ENCODE measurements around the gene CROT.

CROT gene

DNA sequence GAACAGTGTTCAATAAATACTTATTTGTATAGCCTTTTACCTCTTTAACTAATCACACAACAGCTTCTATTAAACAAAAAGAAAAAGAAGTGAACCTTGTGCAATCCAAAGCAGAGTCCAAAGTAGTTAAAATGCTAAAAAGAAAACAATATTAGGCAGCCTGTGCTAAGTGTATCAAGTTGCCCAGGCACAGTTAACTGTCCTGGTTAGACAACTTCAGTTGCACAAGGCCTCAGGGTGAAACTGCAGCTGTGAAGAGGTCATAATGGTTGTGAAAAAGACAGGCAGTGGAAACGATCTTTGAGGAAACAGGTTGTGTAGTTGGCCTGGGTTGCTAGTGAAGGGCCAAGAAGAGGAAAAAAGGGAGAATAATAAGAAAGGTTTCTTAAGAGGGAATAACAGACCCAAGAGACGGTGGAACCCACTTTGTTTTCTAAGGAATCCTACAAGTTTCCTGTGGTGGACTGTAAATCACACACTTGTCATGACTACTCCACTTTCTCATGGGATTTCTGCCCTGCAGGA lies 6.0 kb upstream of the CROT start:
- no peak overlapping the region for H3K27ac ChIP-seq
- DNase-seq (ENCODE audit: low read depth, low spot score): no peak

DNA sequence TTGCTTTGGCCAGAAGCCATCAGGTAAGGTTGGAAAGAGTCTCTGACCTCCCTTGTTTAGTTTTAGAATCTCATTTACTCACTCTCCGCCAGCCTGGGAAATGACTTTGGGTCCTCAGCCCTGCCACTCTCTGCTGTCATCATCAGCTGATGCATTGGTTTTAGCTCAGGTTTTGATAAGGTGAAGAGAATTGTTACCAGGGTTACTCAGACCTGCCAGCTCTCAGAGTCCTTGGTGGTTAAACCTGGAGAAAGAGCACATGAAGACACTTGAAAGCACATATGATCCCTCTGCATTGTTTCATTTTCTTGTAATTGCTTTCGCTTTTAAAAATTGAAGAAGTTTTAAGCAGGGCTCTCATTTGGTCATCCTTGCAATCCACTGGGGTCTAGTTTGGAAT lies 4.0 kb upstream of the CROT start:
- H3K27ac ChIP-seq: no peak overlapping the region
- no peak for DNase-seq (ENCODE audit: low read depth, low spot score)

GRCh38 chr7:87342231-87342630 lies 3.2 kb upstream of the CROT start:
- DNase-seq (ENCODE audit: low read depth, low spot score): no peak
- no peak overlapping the region for H3K27ac ChIP-seq

DNA sequence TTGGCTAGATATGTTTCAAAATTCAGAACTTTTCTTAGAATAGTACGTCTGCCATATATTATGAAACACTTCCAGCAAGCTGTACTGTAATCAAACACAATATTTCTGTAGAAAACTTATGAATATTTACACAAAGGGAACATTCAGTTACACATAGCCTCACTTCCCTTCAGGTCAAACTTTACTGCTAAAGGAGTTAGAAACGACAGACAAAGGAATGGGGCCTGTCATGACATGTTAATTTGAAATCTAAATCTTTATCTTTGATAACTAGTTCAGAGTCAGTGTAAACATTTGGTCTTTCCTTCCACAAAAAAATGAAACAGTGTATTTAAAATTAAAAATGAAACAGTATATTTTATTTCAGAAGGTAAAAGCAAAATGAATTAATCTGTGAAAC lies 1.0 kb upstream of the CROT start:
- H3K27ac ChIP-seq: peak overlapping the region; percentile 82
- no peak for DNase-seq (ENCODE audit: low read depth, low spot score)

DNA sequence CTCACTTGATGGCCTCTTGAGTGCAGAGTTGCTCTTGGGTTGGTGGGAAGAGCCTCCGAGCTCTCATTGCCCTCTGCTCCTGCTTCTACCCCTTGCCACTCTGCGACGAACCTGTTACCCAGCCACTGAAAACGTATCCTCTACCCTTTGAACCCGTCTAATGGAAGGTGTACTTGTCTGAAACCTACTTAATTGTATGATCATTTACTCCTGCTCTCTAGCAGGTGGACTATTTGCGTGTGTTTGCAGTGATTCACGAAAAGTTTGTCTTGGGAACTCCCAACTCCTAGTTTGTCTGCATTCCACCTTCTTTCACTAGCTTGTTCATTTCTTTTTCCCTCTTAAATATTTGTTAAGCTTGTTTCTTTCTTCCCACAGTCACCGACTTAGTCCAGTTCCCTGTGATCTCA lies 503 bp downstream of the CROT start:
- no peak for DNase-seq (ENCODE audit: low read depth, low spot score)
- H3K27ac ChIP-seq: peak overlapping the region; percentile 82

DNA sequence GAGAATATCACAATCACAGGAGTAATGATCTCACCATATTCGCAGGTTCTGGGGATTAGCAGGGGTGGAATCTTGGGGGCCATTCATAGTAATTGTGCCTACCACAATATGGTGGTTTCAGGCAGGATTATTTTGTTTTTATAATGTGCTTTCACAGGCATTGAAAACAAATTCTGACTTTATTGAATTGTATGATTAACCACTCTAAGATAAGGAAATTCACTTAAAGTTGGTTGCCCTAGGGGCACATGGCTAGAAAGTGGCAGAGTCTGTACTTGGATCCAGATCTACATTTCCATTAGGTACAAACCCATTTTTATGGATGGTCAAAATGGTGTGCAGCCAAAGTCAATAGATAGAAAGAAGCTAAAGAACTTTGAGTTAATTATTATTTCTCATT lies 1.7 kb downstream of the CROT start:
- no peak overlapping the region for H3K27ac ChIP-seq
- DNase-seq (ENCODE audit: low read depth, low spot score): no peak

DNA sequence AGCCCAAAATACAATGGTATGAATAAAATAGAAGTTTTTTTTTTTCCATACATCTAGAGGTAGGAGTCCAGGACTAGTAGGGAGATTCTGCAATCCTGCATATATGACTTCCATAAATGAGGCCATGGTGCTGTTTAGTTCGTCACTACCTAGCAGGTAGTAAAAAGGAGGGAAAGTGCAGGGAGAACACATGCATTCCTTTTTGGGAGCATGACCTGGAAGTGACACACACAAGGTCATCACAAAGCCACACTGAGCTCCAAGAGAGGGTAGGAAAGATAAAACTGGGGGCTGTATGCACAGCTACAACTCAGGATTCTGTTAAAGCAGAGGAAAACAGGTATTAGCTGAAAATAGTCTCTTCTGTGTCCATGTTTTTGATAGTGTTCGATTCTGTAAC lies 2.2 kb downstream of the CROT start:
- DNase-seq (ENCODE audit: low read depth, low spot score): no peak
- no peak overlapping the region for H3K27ac ChIP-seq

DNA sequence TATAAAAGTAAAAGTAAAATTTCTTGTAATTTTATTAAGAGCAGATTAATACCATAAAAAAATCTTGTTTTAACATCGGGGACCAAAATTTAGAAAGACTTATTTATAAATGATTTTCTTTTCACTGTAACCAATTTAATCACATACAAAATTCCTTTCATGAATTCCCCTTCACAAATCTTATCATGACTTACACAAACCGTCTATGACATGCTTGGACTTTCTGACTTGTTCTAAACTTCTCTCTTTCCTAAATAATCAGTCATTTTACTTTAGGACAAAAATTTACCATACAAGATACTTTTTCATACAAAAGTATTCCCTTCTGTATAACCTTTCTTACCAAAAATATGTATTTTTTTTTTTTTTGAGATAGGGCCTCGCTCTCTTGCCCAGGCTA lies 9.3 kb downstream of the CROT start:
- DNase-seq (ENCODE audit: low read depth, low spot score): no peak
- H3K27ac ChIP-seq: no peak overlapping the region

- H3K27ac ChIP-seq: no peak overlapping the region
- DNase-seq (ENCODE audit: low read depth, low spot score): no peak
Measured at GRCh38 chr7:87356448-87356847, 11.0 kb downstream of the CROT start.

DNA sequence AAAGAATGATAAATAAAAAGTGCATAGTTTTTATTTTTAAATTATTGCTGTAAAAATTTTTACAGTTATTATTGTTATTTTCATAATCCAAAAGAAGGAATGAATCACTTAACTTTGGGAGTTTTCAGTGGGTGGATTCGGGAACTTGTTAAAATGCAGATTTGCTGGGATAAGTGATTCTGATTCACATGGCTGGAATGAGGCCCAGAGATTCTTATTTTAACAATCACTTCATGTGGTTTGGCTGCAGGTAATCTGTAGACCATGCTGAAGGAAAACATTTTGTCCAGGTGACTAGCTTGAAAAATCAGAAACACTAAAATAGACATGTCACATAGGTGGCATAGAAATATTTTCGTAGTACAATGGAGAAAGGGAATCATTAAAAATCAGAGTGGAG lies 13.9 kb downstream of the CROT start:
- H3K27ac ChIP-seq: peak overlapping the region; percentile 34
- DNase-seq (ENCODE audit: low read depth, low spot score): peak; percentile 33

DNA sequence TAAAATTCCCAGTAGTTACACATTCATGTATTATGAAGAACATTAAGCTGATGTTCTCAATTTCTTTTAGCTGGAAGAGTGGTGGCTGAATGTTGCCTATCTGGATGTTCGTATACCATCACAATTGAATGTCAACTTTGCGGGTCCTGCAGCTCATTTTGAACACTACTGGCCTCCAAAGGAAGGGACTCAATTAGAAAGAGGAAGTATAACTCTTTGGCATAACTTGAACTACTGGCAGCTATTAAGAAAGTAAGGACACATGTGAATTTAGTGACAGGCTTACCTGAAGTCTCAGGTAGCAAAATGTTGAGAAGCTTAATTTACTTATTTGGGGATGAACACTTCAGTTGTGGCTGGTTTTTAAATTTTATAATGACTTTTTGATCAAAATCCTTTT lies 15.9 kb downstream of the CROT start:
- no peak overlapping the region for H3K27ac ChIP-seq
- no peak for DNase-seq (ENCODE audit: low read depth, low spot score)

- no peak for DNase-seq (ENCODE audit: low read depth, low spot score)
- no peak overlapping the region for H3K27ac ChIP-seq
Measured at GRCh38 chr7:87363342-87363741, 17.9 kb downstream of the CROT start.

DNA sequence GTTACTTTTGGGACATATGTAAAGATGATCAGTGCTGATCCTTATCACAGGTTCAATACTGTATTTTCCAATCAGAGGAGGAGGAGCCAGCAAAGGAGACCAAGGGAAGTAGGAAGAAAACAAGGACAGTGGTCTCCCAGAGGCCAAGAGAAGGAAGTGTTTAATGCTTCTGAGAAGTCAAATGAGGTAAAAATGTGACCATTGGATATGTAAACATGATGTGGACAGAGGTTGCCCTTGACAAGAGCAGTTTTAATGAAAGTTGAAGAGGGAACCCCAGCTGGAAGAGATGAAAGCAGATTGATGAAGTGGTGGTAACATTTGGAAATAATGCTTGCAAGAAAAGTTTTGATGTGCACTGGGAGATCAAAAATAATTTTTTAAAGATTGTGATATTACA lies 18.8 kb downstream of the CROT start:
- DNase-seq (ENCODE audit: low read depth, low spot score): no peak
- no peak overlapping the region for H3K27ac ChIP-seq

DNA sequence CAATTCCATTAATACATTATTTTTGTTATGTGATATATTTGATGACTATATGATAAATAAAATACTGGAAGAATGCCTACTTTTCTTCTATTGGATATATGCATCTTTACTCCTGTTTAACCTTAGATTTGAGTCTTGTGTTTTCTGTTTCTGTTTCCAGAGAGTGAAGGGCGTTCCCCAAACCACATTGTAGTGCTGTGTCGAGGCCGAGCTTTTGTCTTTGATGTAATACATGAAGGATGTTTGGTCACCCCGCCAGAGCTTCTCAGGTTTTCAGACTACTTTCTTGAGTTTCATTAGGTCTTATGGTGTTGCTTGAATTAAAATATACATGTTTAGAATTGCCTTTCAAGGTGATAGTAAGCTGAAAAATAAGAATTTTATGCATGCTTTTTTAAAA lies 23.8 kb downstream of the CROT start:
- DNase-seq (ENCODE audit: low read depth, low spot score): no peak
- no peak overlapping the region for H3K27ac ChIP-seq

DNA sequence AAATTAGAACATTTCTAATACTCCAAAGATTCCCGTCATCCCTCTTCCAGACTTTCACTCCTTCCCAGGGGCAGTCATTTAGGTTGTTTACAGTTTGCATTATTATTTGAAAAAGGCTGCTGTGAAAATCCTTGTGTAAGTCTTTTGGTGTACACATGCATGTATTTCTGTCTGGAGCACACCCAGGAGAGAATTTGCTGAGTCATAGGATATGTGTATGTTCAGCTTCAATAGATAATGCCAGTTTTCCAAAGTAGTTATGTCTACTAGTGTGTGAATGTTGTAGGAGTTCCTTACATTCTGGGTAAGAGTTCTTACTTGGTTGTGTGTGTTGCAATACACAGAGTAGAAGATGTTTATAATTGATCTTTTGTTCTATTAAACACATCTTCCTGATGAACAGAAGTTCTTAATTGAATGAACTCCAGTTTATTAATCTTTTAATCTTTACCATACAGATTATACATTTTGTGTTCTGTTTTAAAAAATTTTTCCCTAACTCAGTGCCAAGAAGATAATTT lies 25.3 kb downstream of the CROT start:
- DNase-seq (ENCODE audit: low read depth, low spot score): no peak
- H3K27ac ChIP-seq: no peak overlapping the region

DNA sequence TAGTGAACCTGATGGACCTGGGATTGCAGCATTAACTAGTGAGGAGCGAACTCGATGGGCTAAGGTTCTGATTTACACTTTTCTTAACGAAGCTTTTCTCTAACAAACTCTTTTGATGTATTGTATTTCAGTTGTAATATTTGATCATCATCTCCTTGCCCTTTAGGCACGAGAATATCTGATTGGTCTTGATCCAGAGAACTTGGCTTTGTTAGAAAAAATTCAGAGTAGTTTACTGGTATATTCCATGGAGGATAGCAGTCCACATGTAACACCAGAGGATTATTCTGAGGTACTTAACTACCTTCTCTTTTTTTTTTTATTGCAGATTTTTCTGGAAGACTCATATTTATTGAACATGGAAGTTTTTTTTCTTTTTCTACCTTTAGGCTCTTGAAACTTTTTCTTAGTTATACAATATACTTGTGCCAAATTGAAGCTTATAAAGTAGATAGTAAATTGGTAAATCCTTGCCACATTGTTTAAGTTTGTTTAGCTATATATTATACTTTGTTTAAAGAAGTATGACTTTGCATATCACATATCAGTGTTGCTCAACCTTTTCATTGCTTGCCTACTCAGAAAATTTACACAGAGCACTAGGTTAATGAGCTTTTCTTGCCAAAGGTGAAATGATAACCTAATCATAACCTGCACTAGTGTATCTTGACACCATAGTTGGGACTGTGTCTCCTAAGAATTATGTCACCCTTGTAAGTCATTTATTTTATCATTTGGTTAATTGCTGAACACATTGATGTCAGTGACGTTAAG lies 30.4 kb downstream of the CROT start:
- H3K27ac ChIP-seq: no peak overlapping the region
- DNase-seq (ENCODE audit: low read depth, low spot score): no peak

GRCh38 chr7:87380905-87381304 lies 35.4 kb downstream of the CROT start:
- DNase-seq (ENCODE audit: low read depth, low spot score): no peak
- H3K27ac ChIP-seq: no peak overlapping the region

GRCh38 chr7:87391020-87391701 lies 45.7 kb downstream of the CROT start:
- H3K27ac ChIP-seq: no peak overlapping the region
- no peak for DNase-seq (ENCODE audit: low read depth, low spot score)

DNA sequence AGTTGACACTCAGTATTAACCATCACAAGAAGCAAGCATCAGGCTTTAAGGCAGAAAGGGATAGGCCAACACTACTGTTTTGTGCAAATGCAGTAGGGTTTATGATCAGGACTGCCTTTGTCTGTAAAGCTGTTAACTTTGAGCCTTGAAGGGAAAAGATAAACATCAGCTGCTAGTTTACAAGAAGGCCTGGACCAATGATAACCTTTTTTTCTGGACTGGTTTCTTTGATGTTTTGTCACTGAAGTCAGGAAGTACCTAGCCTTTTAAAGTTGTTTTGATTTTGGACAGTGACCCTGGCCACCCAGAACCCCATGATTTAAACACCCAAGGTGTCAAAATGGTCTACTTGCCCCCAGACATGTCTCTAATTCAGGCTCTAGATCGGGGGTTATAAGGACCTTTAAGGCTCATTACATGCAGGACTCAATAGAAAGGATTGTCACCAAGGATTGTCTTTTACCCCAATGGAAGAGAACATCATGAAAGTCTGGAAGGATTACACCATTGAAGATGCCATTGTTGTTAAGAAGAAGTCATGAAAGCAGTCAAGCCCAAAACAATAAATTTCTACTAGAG lies 50.1 kb downstream of the CROT start:
- DNase-seq (ENCODE audit: low read depth, low spot score): no peak
- H3K27ac ChIP-seq: no peak overlapping the region

DNA sequence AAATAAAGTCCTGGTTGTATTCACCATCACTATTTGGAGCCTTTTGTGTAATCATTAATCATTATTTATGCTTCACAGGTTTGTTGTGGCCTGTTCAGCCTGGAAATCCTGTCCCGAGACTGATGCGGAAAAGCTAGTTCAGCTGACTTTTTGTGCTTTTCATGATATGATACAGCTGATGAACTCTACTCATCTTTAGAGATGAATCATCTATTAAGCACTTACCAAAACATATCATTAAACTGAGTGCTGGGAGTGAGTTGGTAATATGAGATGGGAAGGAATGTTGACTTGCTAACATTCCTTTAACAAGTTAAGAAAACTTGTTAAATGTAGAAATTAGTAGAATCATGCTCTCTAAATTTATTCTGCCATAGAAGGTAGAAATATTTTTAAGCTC lies 53.0 kb downstream of the CROT start:
- DNase-seq (ENCODE audit: low read depth, low spot score): peak; percentile 46

GRCh38 chr7:87404674-87405073 lies 59.2 kb downstream of the CROT start:
- DNase-seq (ENCODE audit: low read depth, low spot score): no peak
- H3K27ac ChIP-seq: no peak overlapping the region

More for the DNA sequence above, 53.0 kb downstream of the CROT start:
- H3K27ac ChIP-seq: no peak overlapping the region
